Naive B cell (primary cell): Measurements from ENCODE around the gene AP4E1. TPM values are rescaled to one million over a fixed set of nuclear protein-coding genes. Genes with fewer than 3 reads are reported as not detected.
"Not testable (repeated sequence)": the region's sequence is repeated elsewhere in the genome, so short reads cannot be mapped to it uniquely, and the experiment has no call there.

Experiments
- ATAC-seq, 2 donors: fragments of 150-1000 bp; cut with Tn5 transposase; 2 replicates each; pipeline ENCODE4 v1.10.0; 2021; ENCODE audit warnings: low read depth in 2 of 2, mild to moderate bottlenecking in 2 of 2, moderate library complexity in 2 of 2
- DNase-seq: peaks from one replicate; pipeline ENCODE4 v3.0.0; 2022
- H3K27ac Mint-ChIP-seq, 6 donors: one replicate each; pipeline ENCODE4 v1.8.0; 2020 to 2022; ENCODE audit warnings: mild to moderate bottlenecking in 6 of 6, mixed read lengths in 6 of 6, moderate library complexity in 5 of 6, inconsistent platforms in 2 of 6
- H3K27me3 Mint-ChIP-seq, 3 donors: one replicate each; pipeline ENCODE4 v1.8.0; 2021 to 2022; ENCODE audit warnings: mixed read lengths in 3 of 3, mild to moderate bottlenecking in 1 of 3
- H3K36me3 Mint-ChIP-seq, 2 donors: one replicate each; pipeline ENCODE4 v1.8.0; 2020 to 2022; ENCODE audit warnings: mixed read lengths in 2 of 2, inconsistent platforms in 1 of 2, mild to moderate bottlenecking in 1 of 2
- H3K4me1 Mint-ChIP-seq, 3 donors: one replicate each; pipeline ENCODE4 v1.8.0; 2020 to 2022; ENCODE audit warnings: mixed read lengths in 3 of 3, inconsistent platforms in 1 of 3, mild to moderate bottlenecking in 1 of 3, moderate library complexity in 1 of 3
- H3K4me3 Mint-ChIP-seq, 8 donors: one replicate each; pipeline ENCODE4 v1.8.0; 2020 to 2022; ENCODE audit warnings: mild to moderate bottlenecking in 8 of 8, mixed read lengths in 8 of 8, moderate library complexity in 8 of 8, inconsistent platforms in 2 of 8
- H3K9me3 Mint-ChIP-seq, 7 donors: one replicate each; pipeline ENCODE4 v1.8.0; 2020 to 2022; ENCODE audit warnings: mixed read lengths in 7 of 7, mild to moderate bottlenecking in 5 of 7, inconsistent platforms in 2 of 7, moderate library complexity in 1 of 7
- polyA plus RNA-seq, 6 donors: library from polyadenylated mRNA; unstranded; fragments of 300-500 nt; fragmentation: Illumina TruSeq; gene quantifications; one replicate each; pipeline ENCODE4 v1.2.3, GENCODE V29; 2021; ENCODE audit warnings: low read depth in 6 of 6

Gene AP4E1
- polyA plus RNA-seq, 6 donors from 2014 or later = 2.6 to 10.8 (median 4.6) TPM

GRCh38 chr15:50938525-50938924 is 30.0 kb downstream of the AP4E1 start:
- H3K9me3 Mint-ChIP-seq = no peaks in the 10 kb centered on the region
- no peaks in the 10 kb centered on the region for H3K27me3 Mint-ChIP-seq
- no peak for ATAC-seq
- peaks cover 0 to 6% (median 0%) of the 10 kb centered on the region in 3 donors for H3K4me1 Mint-ChIP-seq
- peaks cover 9 to 20% of the 10 kb centered on the region in 2 donors for H3K36me3 Mint-ChIP-seq
- DNase-seq = no peak
- H3K27ac Mint-ChIP-seq = no peak overlapping the region
- H3K4me3 Mint-ChIP-seq = no peak overlapping the region

GRCh38 chr15:50939911-50940310 is 31.4 kb downstream of the AP4E1 start:
- Mint-ChIP-seq H3K4me3 (no peak overlapping the region), H3K4me1 (peaks cover 0 to 5% (median 0%) of the 10 kb centered on the region in 3 donors), H3K27ac (peak overlapping the region in 1 of 6 donors; percentile 28), H3K36me3 (peaks cover 17 to 31% of the 10 kb centered on the region in 2 donors), H3K27me3 (no peaks in the 10 kb centered on the region), H3K9me3 (no peaks in the 10 kb centered on the region)
- ATAC-seq = no peak
- no peak for DNase-seq

DNA sequence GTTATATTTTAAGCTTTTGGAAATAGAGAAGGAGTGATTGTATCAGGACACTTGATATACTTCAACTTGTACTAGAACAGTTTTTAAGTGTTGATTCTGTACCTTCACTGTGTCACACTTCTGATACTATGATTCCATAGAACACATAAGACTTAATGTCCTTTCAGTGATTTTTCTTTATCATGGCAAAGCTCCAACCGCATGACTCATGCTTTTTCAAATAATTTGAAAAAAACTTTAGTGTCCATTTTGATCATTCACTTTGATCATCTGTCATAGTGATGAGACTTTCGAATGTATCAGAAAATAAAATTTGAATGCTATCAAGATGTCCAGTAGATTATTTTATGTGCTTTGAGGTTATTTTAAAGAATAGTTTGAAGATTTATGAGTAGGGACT is 32.0 kb downstream of the AP4E1 start:
- no peak for DNase-seq
- Mint-ChIP-seq H3K36me3 (peaks cover 23 to 35% of the 10 kb centered on the region in 2 donors), H3K4me3 (no peak overlapping the region), H3K4me1 (no peaks in the 10 kb centered on the region), H3K27me3 (no peaks in the 10 kb centered on the region), H3K9me3 (no peaks in the 10 kb centered on the region), H3K27ac (no peak overlapping the region)
- no peak for ATAC-seq

GRCh38 chr15:50943638-50944037 is 35.2 kb downstream of the AP4E1 start:
- ATAC-seq (no peak), DNase-seq (no peak)
- H3K4me3 Mint-ChIP-seq = no peak overlapping the region
- no peaks in the 10 kb centered on the region for H3K4me1 Mint-ChIP-seq
- peaks cover 19 to 28% of the 10 kb centered on the region in 2 donors for H3K36me3 Mint-ChIP-seq
- H3K27me3 Mint-ChIP-seq = no peaks in the 10 kb centered on the region
- no peaks in the 10 kb centered on the region for H3K9me3 Mint-ChIP-seq
- H3K27ac Mint-ChIP-seq = no peak overlapping the region

DNA sequence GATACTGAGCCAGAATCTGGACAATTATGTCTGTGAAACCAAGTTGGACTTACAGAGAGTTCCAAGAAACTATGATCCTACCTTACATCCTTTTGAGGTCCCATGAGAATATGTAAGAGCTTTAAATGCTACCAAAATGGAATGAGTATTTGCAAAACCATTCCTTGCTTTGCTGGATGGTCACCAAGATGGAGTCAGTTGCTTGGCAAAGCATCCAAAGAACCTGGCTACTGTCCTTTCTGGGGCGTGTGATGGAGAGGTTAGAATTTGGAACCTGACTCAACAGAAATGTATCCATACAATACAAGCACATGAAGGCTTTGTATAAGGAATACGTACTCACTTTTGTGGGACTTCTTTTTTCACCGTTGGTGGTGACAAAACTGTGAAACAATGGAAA is 36.2 kb downstream of the AP4E1 start:
- DNase-seq = no peak
- no peak for ATAC-seq
- Mint-ChIP-seq H3K4me1 (no peaks in the 10 kb centered on the region), H3K4me3 (no peak overlapping the region), H3K27ac (no peak overlapping the region), H3K9me3 (no peaks in the 10 kb centered on the region), H3K36me3 (peaks cover 19 to 31% of the 10 kb centered on the region in 2 donors), H3K27me3 (no peaks in the 10 kb centered on the region)

- H3K36me3 Mint-ChIP-seq = peaks cover 28 to 41% of the 10 kb centered on the region in 2 donors
- H3K9me3 Mint-ChIP-seq = peaks cover 0 to 1% (median 0%) of the 10 kb centered on the region in 7 donors
- no peaks in the 10 kb centered on the region for H3K27me3 Mint-ChIP-seq
- peak overlapping the region in 1 of 6 donors; percentile 22 for H3K27ac Mint-ChIP-seq
- ATAC-seq (no peak), DNase-seq (no peak)
- H3K4me3 Mint-ChIP-seq = no peak overlapping the region
- H3K4me1 Mint-ChIP-seq = no peaks in the 10 kb centered on the region
These were observed 37.2 kb downstream of the AP4E1 start for GRCh38 chr15:50945725-50946124.

GRCh38 chr15:50950745-50951144 is 42.3 kb downstream of the AP4E1 start:
- not testable (repeated sequence) for DNase-seq, H3K4me1 Mint-ChIP-seq, ATAC-seq, H3K27me3 Mint-ChIP-seq, H3K4me3 Mint-ChIP-seq, H3K27ac Mint-ChIP-seq
- peaks cover 53 to 56% of the 10 kb centered on the region in 2 donors for H3K36me3 Mint-ChIP-seq
- H3K9me3 Mint-ChIP-seq = peaks cover 4 to 24% (median 6%) of the 10 kb centered on the region in 7 donors

GRCh38 chr15:50953302-50953701 is 44.8 kb downstream of the AP4E1 start:
- H3K36me3 Mint-ChIP-seq = peaks cover 70 to 75% of the 10 kb centered on the region in 2 donors
- DNase-seq = no peak
- peaks cover 4 to 36% (median 16%) of the 10 kb centered on the region in 7 donors for H3K9me3 Mint-ChIP-seq
- ATAC-seq = no peak
- H3K27ac Mint-ChIP-seq = peak overlapping the region in 1 of 6 donors; percentile 53
- no peaks in the 10 kb centered on the region for H3K27me3 Mint-ChIP-seq
- H3K4me1 Mint-ChIP-seq = no peaks in the 10 kb centered on the region
- no peak overlapping the region for H3K4me3 Mint-ChIP-seq

DNA sequence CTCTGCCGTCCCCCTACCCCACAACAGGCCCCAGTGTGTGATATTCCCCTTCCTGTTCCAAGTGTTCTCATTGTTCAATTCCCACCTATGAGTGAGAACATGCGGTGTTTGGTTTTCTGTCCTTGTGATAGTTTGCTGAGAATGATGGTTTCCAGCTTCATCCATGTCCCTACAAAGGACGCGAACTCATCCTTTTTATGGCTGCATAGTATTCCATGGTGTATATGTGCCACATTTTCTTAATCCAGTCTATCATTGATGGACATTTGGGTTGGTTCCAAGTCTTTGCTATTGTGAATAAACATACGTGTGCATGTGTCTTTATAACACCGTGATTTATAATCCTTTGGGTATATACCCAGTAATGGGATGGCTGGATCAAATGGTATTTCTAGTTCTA is 46.4 kb downstream of the AP4E1 start:
- not testable (repeated sequence) for H3K4me3 Mint-ChIP-seq, DNase-seq, H3K27ac Mint-ChIP-seq, H3K27me3 Mint-ChIP-seq, ATAC-seq, H3K4me1 Mint-ChIP-seq
- Mint-ChIP-seq H3K9me3 (peaks cover 4 to 45% (median 22%) of the 10 kb centered on the region in 7 donors), H3K36me3 (peaks cover 82 to 86% of the 10 kb centered on the region in 2 donors)

DNA sequence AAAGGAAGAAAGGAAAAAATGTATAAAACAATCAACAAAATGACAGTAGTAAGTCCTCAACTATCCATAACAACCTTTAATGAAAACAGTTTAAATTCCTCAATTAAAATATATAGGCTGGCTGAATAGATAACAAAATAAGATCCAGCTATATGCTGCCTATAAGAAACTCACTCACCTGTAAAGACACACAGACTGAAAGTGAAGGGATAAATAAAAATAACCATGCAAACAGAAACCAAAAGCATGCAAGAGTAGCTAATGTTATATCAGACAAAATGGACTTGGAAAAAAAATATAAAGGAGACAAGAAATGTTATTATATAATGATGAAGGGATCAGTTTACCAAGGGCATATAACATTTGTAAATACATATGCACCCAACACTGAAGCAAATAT is 51.2 kb downstream of the AP4E1 start:
- peaks cover 11 to 77% (median 60%) of the 10 kb centered on the region in 7 donors for H3K9me3 Mint-ChIP-seq
- peaks cover 0 to 3% (median 0%) of the 10 kb centered on the region in 3 donors for H3K4me1 Mint-ChIP-seq
- H3K27ac Mint-ChIP-seq = no peak overlapping the region
- peaks cover 80 to 91% of the 10 kb centered on the region in 2 donors for H3K36me3 Mint-ChIP-seq
- no peaks in the 10 kb centered on the region for H3K27me3 Mint-ChIP-seq
- H3K4me3 Mint-ChIP-seq = no peak overlapping the region
- no peak for ATAC-seq
- no peak for DNase-seq

DNA sequence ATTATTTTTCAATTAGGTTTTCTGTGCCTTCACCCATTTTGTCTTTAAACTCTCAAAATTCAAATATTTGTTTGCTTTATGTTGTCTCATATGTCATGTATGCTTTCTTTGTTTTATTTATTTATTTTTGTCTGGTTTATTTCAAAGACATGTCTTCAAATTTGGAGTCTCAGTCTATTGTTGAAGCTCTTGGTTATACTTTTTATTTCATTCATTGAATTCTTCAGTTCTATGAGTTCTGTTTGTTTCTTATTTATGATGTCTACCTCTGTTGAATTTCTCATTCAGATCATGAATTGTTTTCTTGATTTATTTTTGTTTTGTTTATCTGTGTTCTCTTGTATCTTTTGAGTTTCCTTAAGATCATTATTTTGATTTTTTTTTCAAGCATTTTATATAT is 55.6 kb downstream of the AP4E1 start:
- H3K36me3 Mint-ChIP-seq = peaks cover 74 to 85% of the 10 kb centered on the region in 2 donors
- H3K4me3 Mint-ChIP-seq = no peak overlapping the region
- H3K27ac Mint-ChIP-seq = no peak overlapping the region
- no peaks in the 10 kb centered on the region for H3K27me3 Mint-ChIP-seq
- DNase-seq = no peak
- H3K9me3 Mint-ChIP-seq = peaks cover 17 to 89% (median 66%) of the 10 kb centered on the region in 7 donors
- no peak for ATAC-seq
- peaks cover 0 to 3% (median 0%) of the 10 kb centered on the region in 3 donors for H3K4me1 Mint-ChIP-seq

DNA sequence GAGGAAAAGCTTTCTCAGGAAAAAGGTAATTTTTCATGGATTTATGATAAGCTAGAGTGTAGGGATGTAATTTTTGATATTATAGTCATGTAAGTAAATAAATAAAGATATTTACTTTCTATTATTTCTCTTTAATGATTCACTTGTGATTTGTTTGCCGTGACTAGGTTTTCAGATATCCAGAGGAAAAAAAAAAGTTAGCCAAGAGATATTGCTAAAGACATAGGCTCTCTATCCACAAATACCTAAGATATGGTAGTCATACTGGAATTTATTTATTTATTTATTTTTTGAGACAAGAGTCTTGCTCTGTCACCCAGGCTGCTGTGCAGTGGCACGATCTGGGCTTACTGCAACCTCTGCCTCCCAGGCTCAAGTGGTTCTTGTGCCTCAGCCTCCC is 59.9 kb downstream of the AP4E1 start:
- Mint-ChIP-seq H3K4me3 (no peak overlapping the region), H3K4me1 (no peaks in the 10 kb centered on the region), H3K27me3 (no peaks in the 10 kb centered on the region), H3K36me3 (peaks cover 78 to 80% of the 10 kb centered on the region in 2 donors), H3K9me3 (peaks cover 13 to 87% (median 65%) of the 10 kb centered on the region in 7 donors), H3K27ac (no peak overlapping the region)
- no peak for ATAC-seq
- DNase-seq = no peak

DNA sequence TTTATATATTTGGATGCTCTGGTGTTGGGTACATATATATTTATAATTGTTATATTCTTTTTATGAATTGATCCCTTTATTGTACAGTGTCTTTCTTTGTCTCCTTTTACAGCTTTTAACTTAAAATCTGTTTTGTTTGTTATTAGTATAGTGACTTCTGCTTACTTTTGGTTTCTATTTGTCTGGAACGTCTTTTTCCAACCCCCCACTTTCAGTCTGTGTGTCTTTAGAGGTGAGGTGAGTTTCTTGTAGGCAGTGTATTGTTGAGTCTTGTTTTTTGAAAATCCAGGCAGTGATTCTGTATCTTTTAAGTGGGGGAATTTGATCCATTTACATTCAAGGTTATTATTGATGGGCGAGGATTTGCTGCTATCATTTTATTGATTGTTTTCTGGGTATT is 62.0 kb downstream of the AP4E1 start:
- H3K27me3 Mint-ChIP-seq = no peaks in the 10 kb centered on the region
- ATAC-seq = no peak

DNA sequence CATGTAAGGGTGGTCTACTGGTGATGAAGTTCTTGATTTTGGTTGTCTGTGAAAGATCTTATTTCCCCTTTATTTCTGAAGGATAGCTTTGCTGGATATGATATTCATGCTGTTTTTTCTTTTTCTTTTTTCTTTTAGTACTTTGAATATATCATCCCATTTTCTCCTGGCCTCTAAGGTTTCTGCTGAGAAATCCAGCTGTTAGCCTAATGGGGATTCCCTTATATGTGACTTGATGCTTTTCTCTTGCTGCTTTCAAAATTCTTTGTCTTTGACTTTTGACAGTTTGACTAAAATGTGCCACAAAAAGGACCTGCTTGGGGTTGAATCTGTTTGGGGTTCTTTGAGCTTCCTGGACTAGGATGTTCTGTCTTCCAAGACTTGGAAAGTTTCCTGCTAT is 62.6 kb downstream of the AP4E1 start:
- H3K4me1 Mint-ChIP-seq = peaks cover 0 to 5% (median 0%) of the 10 kb centered on the region in 3 donors
- no peak overlapping the region for H3K4me3 Mint-ChIP-seq
- ATAC-seq (no peak), DNase-seq (no peak)
- H3K27me3 Mint-ChIP-seq = no peaks in the 10 kb centered on the region
- peaks cover 6 to 65% (median 48%) of the 10 kb centered on the region in 7 donors for H3K9me3 Mint-ChIP-seq
- H3K27ac Mint-ChIP-seq = no peak overlapping the region
- H3K36me3 Mint-ChIP-seq = peaks cover 73 to 77% of the 10 kb centered on the region in 2 donors

More for the DNA sequence above, 62.0 kb downstream of the AP4E1 start:
- DNase-seq = no peak
- no peak overlapping the region for H3K4me3 Mint-ChIP-seq
- H3K36me3 Mint-ChIP-seq = peaks cover 70 to 77% of the 10 kb centered on the region in 2 donors
- peaks cover 0 to 1% (median 0%) of the 10 kb centered on the region in 3 donors for H3K4me1 Mint-ChIP-seq
- peak overlapping the region in 1 of 6 donors; percentile 48 for H3K27ac Mint-ChIP-seq
- peaks cover 6 to 71% (median 52%) of the 10 kb centered on the region in 7 donors for H3K9me3 Mint-ChIP-seq
